ENCODE measurements around the gene ADCY3. TPM values are rescaled to one million over a fixed set of nuclear protein-coding genes. Genes with fewer than 3 reads are reported as not detected.

ADCY3 gene
- total RNA-seq, 1 donor from 2014 or later: 46.2 TPM

DNA sequence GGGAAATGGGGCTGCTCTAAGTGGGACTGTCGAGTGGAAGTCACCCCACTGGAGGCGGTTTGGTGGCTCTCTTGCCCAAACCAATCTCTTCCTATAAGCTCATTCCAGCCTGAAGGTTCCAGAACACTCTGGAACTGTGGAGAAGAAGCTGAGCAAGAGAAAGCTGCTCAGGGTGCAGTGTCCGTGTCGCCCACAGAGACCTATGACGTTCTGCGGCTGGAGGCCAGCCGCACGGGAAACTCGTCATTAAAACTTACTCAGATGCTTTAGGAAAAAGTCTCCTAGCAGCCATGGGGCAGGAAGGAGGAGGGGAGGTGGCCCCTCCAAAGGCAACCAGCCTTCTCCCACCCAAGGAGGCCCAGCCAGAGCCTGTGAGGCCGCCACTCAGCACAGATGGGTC is 41.7 kb downstream of the ADCY3 start:
- Mint-ChIP-seq H3K36me3 (peaks cover 4% of the 10 kb centered on the region), H3K4me3 (no peak overlapping the region), H3K4me1 (ENCODE audit: unreplicated experiment) (no peaks in the 10 kb centered on the region), H3K27ac (no peak overlapping the region), H3K9me3 (peaks cover 6% of the 10 kb centered on the region), H3K27me3 (no peaks in the 10 kb centered on the region)
- no peak for DNase-seq (ENCODE audit: extremely low spot score, unreplicated experiment)
- TF ChIP-seq CTCF (conservative IDR thresholded peaks at IDR 0.05): no peak

DNA sequence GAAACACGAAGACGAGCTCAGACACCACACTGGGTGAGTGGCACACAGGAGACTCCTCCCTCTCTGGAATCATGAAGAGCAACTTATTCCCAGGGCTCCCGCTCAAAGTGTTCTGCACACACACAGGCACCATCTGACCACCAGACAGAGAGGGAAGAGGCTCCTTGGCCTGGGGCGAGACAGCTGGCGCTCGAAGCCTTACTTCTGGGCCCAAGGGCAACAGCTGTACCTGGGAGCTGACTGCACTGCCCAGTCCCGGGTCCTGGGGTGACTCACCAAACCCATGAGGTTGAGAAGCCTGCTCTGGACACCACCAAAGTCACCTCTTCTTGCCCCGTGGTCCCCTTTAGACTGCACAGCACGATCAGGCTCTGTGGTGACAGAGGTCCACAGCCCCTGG is 42.4 kb downstream of the ADCY3 start:
- Mint-ChIP-seq H3K4me3 (no peak overlapping the region), H3K27me3 (no peaks in the 10 kb centered on the region), H3K36me3 (peaks cover 4% of the 10 kb centered on the region), H3K9me3 (peaks cover 6% of the 10 kb centered on the region), H3K4me1 (ENCODE audit: unreplicated experiment) (no peaks in the 10 kb centered on the region), H3K27ac (no peak overlapping the region)
- DNase-seq (ENCODE audit: extremely low spot score, unreplicated experiment): no peak
- no peak for TF ChIP-seq CTCF (conservative IDR thresholded peaks at IDR 0.05)

- H3K4me1 Mint-ChIP-seq (ENCODE audit: unreplicated experiment): peaks cover 3% of the 10 kb centered on the region
- no peak overlapping the region for H3K4me3 Mint-ChIP-seq
Observed at GRCh38 chr2:24877067-24877466, 43.0 kb downstream of the ADCY3 start.

GRCh38 chr2:24875901-24876300 is 44.1 kb downstream of the ADCY3 start:
- no peak overlapping the region for H3K4me3 Mint-ChIP-seq
- no peaks in the 10 kb centered on the region for H3K9me3 Mint-ChIP-seq
- no peaks in the 10 kb centered on the region for H3K27me3 Mint-ChIP-seq
- peaks cover 10% of the 10 kb centered on the region for H3K4me1 Mint-ChIP-seq (ENCODE audit: unreplicated experiment)
- DNase-seq (ENCODE audit: extremely low spot score, unreplicated experiment): no peak
- H3K27ac Mint-ChIP-seq: no peak overlapping the region
- H3K36me3 Mint-ChIP-seq: peaks cover 8% of the 10 kb centered on the region
- no peak for TF ChIP-seq CTCF (conservative IDR thresholded peaks at IDR 0.05)

More at GRCh38 chr2:24877067-24877466, 43.0 kb downstream of the ADCY3 start:
- Mint-ChIP-seq H3K9me3 (peaks cover 6% of the 10 kb centered on the region), H3K27me3 (no peaks in the 10 kb centered on the region), H3K36me3 (peaks cover 4% of the 10 kb centered on the region), H3K27ac (no peak overlapping the region)
- no peak for TF ChIP-seq CTCF (conservative IDR thresholded peaks at IDR 0.05)
- no peak for DNase-seq (ENCODE audit: extremely low spot score, unreplicated experiment)

GRCh38 chr2:24875272-24875671 is 44.8 kb downstream of the ADCY3 start:
- H3K9me3 Mint-ChIP-seq: no peaks in the 10 kb centered on the region
- H3K4me3 Mint-ChIP-seq: no peak overlapping the region
- no peak overlapping the region for H3K27ac Mint-ChIP-seq
- no peaks in the 10 kb centered on the region for H3K27me3 Mint-ChIP-seq
- TF ChIP-seq CTCF (conservative IDR thresholded peaks at IDR 0.05): no peak
- H3K4me1 Mint-ChIP-seq (ENCODE audit: unreplicated experiment): peaks cover 10% of the 10 kb centered on the region
- DNase-seq (ENCODE audit: extremely low spot score, unreplicated experiment): no peak
- peaks cover 8% of the 10 kb centered on the region for H3K36me3 Mint-ChIP-seq

DNA sequence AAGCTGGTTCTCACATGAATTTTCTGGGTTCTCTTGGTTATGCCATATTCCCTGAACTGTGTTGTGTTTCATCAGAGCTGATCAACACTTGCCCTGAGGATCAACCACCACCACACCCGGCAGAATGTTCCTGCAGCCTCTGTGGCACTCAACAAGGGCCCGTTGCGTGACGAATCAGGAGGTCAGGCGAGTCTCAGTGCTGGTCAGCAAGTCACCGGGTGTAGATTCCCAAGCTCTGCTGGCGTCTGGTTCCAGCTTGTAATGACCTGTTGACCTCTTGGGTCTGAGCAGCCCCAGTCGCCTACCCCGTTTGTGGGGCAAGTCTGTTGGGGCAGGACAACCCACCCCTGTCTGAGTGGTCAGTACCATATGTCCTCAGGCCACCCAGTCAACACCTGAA is 46.0 kb downstream of the ADCY3 start:
- no peak overlapping the region for H3K27ac Mint-ChIP-seq
- H3K9me3 Mint-ChIP-seq: no peaks in the 10 kb centered on the region
- no peak for TF ChIP-seq CTCF (conservative IDR thresholded peaks at IDR 0.05)
- H3K4me1 Mint-ChIP-seq (ENCODE audit: unreplicated experiment): peaks cover 10% of the 10 kb centered on the region
- H3K4me3 Mint-ChIP-seq: no peak overlapping the region
- H3K36me3 Mint-ChIP-seq: peaks cover 8% of the 10 kb centered on the region
- no peaks in the 10 kb centered on the region for H3K27me3 Mint-ChIP-seq
- DNase-seq (ENCODE audit: extremely low spot score, unreplicated experiment): no peak

Data from type B pancreatic cell (in vitro differentiated cells).